ENCODE results near the gene MAD2L1.

Gene MAD2L1

DNA sequence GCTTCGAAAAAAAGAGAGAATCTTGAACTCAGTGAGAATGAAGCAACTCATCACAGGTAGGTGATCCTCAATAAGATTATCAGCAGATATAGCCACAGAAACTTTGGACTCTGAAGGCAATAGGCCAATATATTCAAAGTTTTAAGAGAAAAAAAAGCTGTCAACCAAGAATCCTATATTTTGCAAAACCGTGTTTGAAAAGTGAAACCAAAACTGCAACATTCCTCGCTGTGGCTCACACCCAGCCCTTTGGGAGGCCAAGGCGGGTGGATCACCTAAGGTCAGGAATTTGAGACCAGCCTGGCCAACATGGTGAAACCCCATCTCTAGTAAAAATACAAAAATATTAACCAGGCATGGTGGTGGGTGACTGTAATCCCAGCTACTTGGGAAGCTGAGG lies 22.8 kb downstream of the MAD2L1 start:
- H3K4me2 ChIP-seq (ENCODE audit: low read depth, low read length) = no peak overlapping the region
- no peak for DNase-seq

DNA sequence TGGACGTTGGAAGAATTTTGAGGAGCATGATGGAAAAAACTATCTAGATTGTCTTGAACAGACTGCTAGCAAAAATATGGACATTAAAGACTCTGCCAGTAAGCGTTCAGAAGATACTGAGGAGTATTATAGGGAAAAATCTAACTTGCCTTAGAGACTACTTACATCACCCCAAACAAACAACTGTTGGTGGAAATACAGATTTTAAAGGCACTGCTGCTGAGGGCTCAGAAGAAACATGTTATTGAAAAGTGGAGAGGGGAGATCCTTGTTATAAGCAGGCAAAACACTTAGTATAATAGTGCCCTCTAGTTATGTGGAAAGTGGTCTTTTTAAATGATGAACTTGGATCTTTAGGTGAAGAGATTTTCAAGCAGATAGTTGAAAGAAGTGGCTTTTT lies 29.2 kb downstream of the MAD2L1 start:
- Histone ChIP-seq H3K27ac (ENCODE audit: low read length) (no peak overlapping the region), H3K4me2 (ENCODE audit: low read depth, low read length) (no peak overlapping the region), H2AFZ (ENCODE audit: low read length) (no peak overlapping the region), H3K9ac (ENCODE audit: low read length) (no peak overlapping the region), H3K4me3 (ENCODE audit: low read length) (no peak overlapping the region), H4K20me1 (ENCODE audit: insufficient read depth, low read length) (no peaks in the 10 kb centered on the region), H3K9me3 (replicated peaks; ENCODE audit: insufficient read depth, low read length) (no peaks in the 10 kb centered on the region), H3K79me2 (ENCODE audit: low read length) (no peaks in the 10 kb centered on the region), H3K27me3 (replicated peaks; ENCODE audit: insufficient read depth, low read length) (no peaks in the 10 kb centered on the region), H3F3A (ENCODE audit: insufficient read depth, low read length) (no peaks in the 10 kb centered on the region), H3K4me1 (ENCODE audit: low read length) (no peaks in the 10 kb centered on the region), H3K36me3 (replicated peaks; ENCODE audit: insufficient read depth, low read length) (no peaks in the 10 kb centered on the region), H3K9me2 (replicated peaks; ENCODE audit: insufficient read depth, low read length) (no peaks in the 10 kb centered on the region)
- DNase-seq = no peak
- TF ChIP-seq, protein P1, sequence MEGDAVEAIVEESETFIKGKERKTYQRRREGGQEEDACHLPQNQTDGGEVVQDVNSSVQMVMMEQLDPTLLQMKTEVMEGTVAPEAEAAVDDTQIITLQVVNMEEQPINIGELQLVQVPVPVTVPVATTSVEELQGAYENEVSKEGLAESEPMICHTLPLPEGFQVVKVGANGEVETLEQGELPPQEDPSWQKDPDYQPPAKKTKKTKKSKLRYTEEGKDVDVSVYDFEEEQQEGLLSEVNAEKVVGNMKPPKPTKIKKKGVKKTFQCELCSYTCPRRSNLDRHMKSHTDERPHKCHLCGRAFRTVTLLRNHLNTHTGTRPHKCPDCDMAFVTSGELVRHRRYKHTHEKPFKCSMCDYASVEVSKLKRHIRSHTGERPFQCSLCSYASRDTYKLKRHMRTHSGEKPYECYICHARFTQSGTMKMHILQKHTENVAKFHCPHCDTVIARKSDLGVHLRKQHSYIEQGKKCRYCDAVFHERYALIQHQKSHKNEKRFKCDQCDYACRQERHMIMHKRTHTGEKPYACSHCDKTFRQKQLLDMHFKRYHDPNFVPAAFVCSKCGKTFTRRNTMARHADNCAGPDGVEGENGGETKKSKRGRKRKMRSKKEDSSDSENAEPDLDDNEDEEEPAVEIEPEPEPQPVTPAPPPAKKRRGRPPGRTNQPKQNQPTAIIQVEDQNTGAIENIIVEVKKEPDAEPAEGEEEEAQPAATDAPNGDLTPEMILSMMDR (IDR thresholded peaks at IDR 0.05; ENCODE audit: low read length) = no peak
- TF ChIP-seq EZH2 (optimal IDR thresholded peaks at IDR 0.05; ENCODE audit: low read depth, low read length) (no peak), EZH2phosphoT487 (IDR thresholded peaks at IDR 0.05; ENCODE audit: low read length) (no peak)

More for the DNA sequence above, 22.8 kb downstream of the MAD2L1 start:
- no peaks in the 10 kb centered on the region for H3K79me2 ChIP-seq (ENCODE audit: low read length)
- no peaks in the 10 kb centered on the region for H3K4me1 ChIP-seq (ENCODE audit: low read length)
- TF ChIP-seq, protein P1 (IDR thresholded peaks at IDR 0.05; ENCODE audit: low read length) = no peak
- TF ChIP-seq EZH2phosphoT487 (IDR thresholded peaks at IDR 0.05; ENCODE audit: low read length) (no peak), EZH2 (optimal IDR thresholded peaks at IDR 0.05; ENCODE audit: low read depth, low read length) (no peak)
- no peak overlapping the region for H3K4me3 ChIP-seq (ENCODE audit: low read length)
- H3K27ac ChIP-seq (ENCODE audit: low read length) = no peak overlapping the region
- no peaks in the 10 kb centered on the region for H4K20me1 ChIP-seq (ENCODE audit: insufficient read depth, low read length)
- H3K9me2 ChIP-seq (replicated peaks; ENCODE audit: insufficient read depth, low read length) = no peaks in the 10 kb centered on the region
- H3F3A ChIP-seq (ENCODE audit: insufficient read depth, low read length) = 0 out of 2 replicates have a peak, but pooled peaks cover 3% of the 10 kb centered on the region
- no peaks in the 10 kb centered on the region for H3K9me3 ChIP-seq (replicated peaks; ENCODE audit: insufficient read depth, low read length)
- H3K9ac ChIP-seq (ENCODE audit: low read length) = no peak overlapping the region
- H3K36me3 ChIP-seq (replicated peaks; ENCODE audit: insufficient read depth, low read length) = no peaks in the 10 kb centered on the region
- H2AFZ ChIP-seq (ENCODE audit: low read length) = no peak overlapping the region
- H3K27me3 ChIP-seq (replicated peaks; ENCODE audit: insufficient read depth, low read length) = no peaks in the 10 kb centered on the region

DNA sequence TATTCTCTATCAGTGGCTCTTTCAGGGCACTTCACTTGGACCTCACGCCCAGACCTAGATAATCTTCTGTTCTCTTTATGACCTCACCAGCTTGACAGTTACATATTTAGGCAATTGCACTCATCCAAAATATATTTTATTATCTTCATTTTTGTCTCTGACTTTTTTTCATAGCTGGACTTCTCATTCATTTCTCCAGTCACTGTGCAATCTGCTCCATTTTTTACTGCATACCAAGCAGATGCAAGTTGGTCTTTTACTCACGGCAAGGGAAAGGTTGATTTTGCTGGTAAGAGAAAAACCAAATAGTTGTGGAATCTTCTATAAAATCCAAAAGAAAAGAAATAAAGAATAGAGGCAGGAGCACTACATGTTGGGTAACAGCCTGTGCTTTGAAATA lies 31.7 kb downstream of the MAD2L1 start:
- Histone ChIP-seq H3K4me2 (ENCODE audit: low read depth, low read length) (no peak overlapping the region), H2AFZ (ENCODE audit: low read length) (no peak overlapping the region), H3F3A (ENCODE audit: insufficient read depth, low read length) (no peaks in the 10 kb centered on the region), H4K20me1 (ENCODE audit: insufficient read depth, low read length) (no peaks in the 10 kb centered on the region), H3K4me1 (ENCODE audit: low read length) (no peaks in the 10 kb centered on the region), H3K27ac (ENCODE audit: low read length) (no peak overlapping the region), H3K9me3 (replicated peaks; ENCODE audit: insufficient read depth, low read length) (no peaks in the 10 kb centered on the region), H3K79me2 (ENCODE audit: low read length) (no peaks in the 10 kb centered on the region), H3K36me3 (replicated peaks; ENCODE audit: insufficient read depth, low read length) (no peaks in the 10 kb centered on the region), H3K9ac (ENCODE audit: low read length) (no peak overlapping the region), H3K4me3 (ENCODE audit: low read length) (no peak overlapping the region), H3K27me3 (replicated peaks; ENCODE audit: insufficient read depth, low read length) (no peaks in the 10 kb centered on the region), H3K9me2 (replicated peaks; ENCODE audit: insufficient read depth, low read length) (no peaks in the 10 kb centered on the region)
- DNase-seq = no peak
- TF ChIP-seq EZH2phosphoT487 (IDR thresholded peaks at IDR 0.05; ENCODE audit: low read length) (no peak), EZH2 (optimal IDR thresholded peaks at IDR 0.05; ENCODE audit: low read depth, low read length) (no peak)
- TF ChIP-seq, protein P1 (IDR thresholded peaks at IDR 0.05; ENCODE audit: low read length) = no peak

Measured in MM.1S (cell line).